Stomach (tissue), 9 donors: Measurements from ENCODE around the gene RAD9A. TPM values are rescaled to one million over a fixed set of nuclear protein-coding genes. Genes with fewer than 3 reads are reported as not detected.

Experiments
- DNase-seq, 2 donors: peaks; one replicate each; pipeline versions ENCODE4 v3.0.0 to v3.0.0-alpha.2; 2013 to 2019
- H3K27ac ChIP-seq, 5 donors: fragments of 200-600 bp in 4 of 5; sonication (generic) in 4 of 5; one replicate each; pipeline ENCODE4 v1.5.1; 2013 to 2019; ENCODE audit warnings: mild to moderate bottlenecking in 1 of 5, moderate library complexity in 1 of 5
- H3K27me3 ChIP-seq, 3 donors: fragments of 200-600 bp; sonication (generic); one replicate each; pipeline ENCODE4 v1.5.1; 2017 to 2019; ENCODE audit warnings: mixed run types in 1 of 3
- H3K36me3 ChIP-seq, 4 donors: fragments of 200-600 bp; sonication (generic); 1 replicate in 3 of 4; 2 replicates in 1 of 4; pipeline ENCODE4 v1.5.1; 2016 to 2019
- H3K4me1 ChIP-seq, 4 donors: fragments of 200-600 bp; sonication (generic); one replicate each; pipeline ENCODE4 v1.5.1; 2016 to 2019
- H3K4me3 ChIP-seq, 4 donors: fragments of 200-600 bp; sonication (generic) in 3 of 4; one replicate each; pipeline ENCODE4 v1.5.1; 2016 to 2019; ENCODE audit warnings: mild to moderate bottlenecking in 1 of 4
- H3K9me3 ChIP-seq, 4 donors: fragments of 200-600 bp; sonication (generic); one replicate each; pipeline ENCODE4 v1.5.1; 2016 to 2019
- EP300 ChIP-seq: sonication (generic); formaldehyde crosslinking; IDR thresholded peaks from one replicate; pipeline ENCODE4 v1.6.1; 2017; ENCODE audit warnings: antibody characterized with exemption
- POLR2A ChIP-seq, 4 donors: fragments of 450-650 bp; IDR thresholded peaks; one replicate each; pipeline ENCODE4 v1.6.1; 2016; ENCODE audit warnings: antibody characterized with exemption in 4 of 4, control low read depth in 2 of 4, mild to moderate bottlenecking in 1 of 4, moderate library complexity in 1 of 4
- POLR2AphosphoS5 ChIP-seq, 3 donors: sonication (generic); formaldehyde crosslinking; IDR thresholded peaks; one replicate each; pipeline ENCODE4 v1.6.1; 2016; ENCODE audit warnings: antibody characterized with exemption in 3 of 3
- WGBS, 5 donors: extraction: QIAGEN DNeasy Blood & Tissue Kit in 3 of 5; methylation state at CpG; one replicate each; pipeline versions ENCODE4 v1.1.5 to v1.1.7; 2013 to 2018; 5-methylcytosine and 5-hydroxymethylcytosine counted together
- intact Hi-C: fragments of 100-400 bp; cut with DNase I; formaldehyde crosslinking; loops from one replicate; pipeline ENCODE4 v1.15.1; 2023; ENCODE audit warnings: low total_unique reads
- polyA plus RNA-seq, 3 donors: library from polyadenylated mRNA; stranded (reverse); fragments of 200-250 nt; gene quantifications; one replicate each; pipeline ENCODE4 v1.2.3, GENCODE V29; 2013
- total RNA-seq, 5 donors: library from RNA; depleted of rRNA; stranded (reverse); fragments of >200 nt; gene quantifications; one replicate each; pipeline versions ENCODE4 v1.1.0 to v1.2.3, GENCODE V29; 2014 to 2016
- TF ChIP-seq, protein P1 (sequence below), 7 experiments: fragments of 450-650 bp in 4 of 7; fragments of 200-600 bp in 3 of 7; sonication (generic) in 3 of 7; IDR thresholded peaks; one replicate each; pipeline ENCODE4 v1.5.1; 2016 to 2019; ENCODE audit warnings: antibody characterized with exemption in 7 of 7, control low read depth in 2 of 7, mild to moderate bottlenecking in 1 of 7
- donor health status: healthy with polysubstance abuse.
- donor health status: Bipolar disorder and iron deficiency.
- donor health status: healthy.

Gene RAD9A
- total and polyA plus RNA-seq, 8 donors: 7.0 to 88.9 (median 28.7) TPM

DNA sequence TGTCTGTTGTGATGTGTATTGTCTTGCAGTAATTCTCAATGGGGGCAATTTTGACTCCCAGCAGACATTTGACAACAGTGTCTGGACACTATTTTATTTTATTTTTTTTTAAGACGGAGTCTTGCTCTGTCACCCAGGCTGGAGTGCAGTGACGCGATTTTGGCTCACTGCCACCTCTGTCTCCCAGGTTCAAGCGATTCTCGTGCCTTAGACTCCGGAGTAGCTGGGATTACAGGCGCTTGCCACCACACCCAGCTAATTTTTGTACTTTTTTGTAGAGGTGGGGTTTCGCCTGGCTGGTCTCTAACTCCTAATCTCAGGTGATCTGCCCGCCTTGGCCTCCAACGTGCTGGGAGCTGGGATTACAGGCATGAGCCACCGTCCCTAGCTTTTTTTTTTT is 37.9 kb downstream of the RAD9A start:
- peaks cover 36 to 53% (median 48%) of the 10 kb centered on the region in 4 donors for H3K36me3 ChIP-seq
- H3K27me3 ChIP-seq: no peaks in the 10 kb centered on the region
- no peak for DNase-seq
- no peaks in the 10 kb centered on the region for H3K9me3 ChIP-seq
- TF ChIP-seq EP300 (no peak), POLR2A (IDR thresholded peaks at IDR 0.05) (no peak), POLR2AphosphoS5 (IDR thresholded peaks at IDR 0.05) (no peak)
- TF ChIP-seq, protein P1, sequence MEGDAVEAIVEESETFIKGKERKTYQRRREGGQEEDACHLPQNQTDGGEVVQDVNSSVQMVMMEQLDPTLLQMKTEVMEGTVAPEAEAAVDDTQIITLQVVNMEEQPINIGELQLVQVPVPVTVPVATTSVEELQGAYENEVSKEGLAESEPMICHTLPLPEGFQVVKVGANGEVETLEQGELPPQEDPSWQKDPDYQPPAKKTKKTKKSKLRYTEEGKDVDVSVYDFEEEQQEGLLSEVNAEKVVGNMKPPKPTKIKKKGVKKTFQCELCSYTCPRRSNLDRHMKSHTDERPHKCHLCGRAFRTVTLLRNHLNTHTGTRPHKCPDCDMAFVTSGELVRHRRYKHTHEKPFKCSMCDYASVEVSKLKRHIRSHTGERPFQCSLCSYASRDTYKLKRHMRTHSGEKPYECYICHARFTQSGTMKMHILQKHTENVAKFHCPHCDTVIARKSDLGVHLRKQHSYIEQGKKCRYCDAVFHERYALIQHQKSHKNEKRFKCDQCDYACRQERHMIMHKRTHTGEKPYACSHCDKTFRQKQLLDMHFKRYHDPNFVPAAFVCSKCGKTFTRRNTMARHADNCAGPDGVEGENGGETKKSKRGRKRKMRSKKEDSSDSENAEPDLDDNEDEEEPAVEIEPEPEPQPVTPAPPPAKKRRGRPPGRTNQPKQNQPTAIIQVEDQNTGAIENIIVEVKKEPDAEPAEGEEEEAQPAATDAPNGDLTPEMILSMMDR (IDR thresholded peaks at IDR 0.05): no peak
- H3K4me1 ChIP-seq: peaks cover 20 to 40% (median 29%) of the 10 kb centered on the region in 4 donors
- H3K27ac ChIP-seq: peak overlapping the region in 3 of 5 donors; percentile 95 to 98 (median 96)
- WGBS, 5 donors: 48 to 72% (median 64%) methylated on average over 11 of the region's 11 CpGs
- peak overlapping the region in 3 of 4 donors; percentile 80 to 97 (median 86) for H3K4me3 ChIP-seq
- intact Hi-C loops: loop anchor here (10.0 kb wide), 1 partner anchor 75 kb away; the partner anchor contains the start of genes CDK2AP2 and PITPNM1

DNA sequence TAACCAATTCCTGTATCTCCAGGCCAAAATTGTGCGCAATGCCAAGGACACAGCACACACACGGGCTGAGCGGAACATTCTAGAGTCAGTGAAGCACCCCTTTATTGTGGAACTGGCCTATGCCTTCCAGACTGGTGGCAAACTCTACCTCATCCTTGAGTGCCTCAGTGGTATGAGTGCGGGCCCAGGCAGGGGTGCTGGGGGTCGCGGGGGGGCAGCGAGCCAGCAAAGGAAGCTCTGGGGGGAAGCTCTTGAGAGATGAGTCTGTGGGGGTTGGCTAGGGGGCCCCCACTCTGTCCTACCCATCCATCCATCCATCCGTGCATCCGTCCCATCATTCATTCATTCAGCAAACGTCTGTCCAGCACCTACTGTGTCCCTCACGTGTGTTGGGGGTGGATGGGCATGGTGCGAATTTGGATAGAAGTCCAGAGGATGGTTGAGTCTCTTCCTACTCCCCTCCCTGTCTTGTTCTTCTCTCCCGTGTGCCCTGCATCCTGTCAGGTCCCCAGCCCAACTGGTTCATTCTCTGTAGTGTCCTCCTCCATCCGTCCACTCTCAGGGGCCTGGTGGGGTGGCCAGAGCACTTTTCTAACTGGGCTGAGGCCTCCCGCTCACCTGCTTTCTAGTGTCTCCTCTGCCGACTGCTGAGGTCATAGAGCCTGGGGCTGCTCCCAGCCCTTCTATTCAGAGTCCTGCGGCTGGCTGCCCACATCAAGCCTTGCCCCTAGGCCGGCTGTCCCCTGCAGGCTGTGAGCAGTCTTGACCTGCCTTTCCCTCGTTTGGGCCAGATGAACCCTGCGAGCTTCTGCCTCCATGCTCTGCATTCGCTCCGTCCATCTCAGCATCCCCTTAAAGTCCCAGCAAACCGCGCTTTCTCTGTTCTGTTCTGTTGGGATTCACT is 39.8 kb downstream of the RAD9A start:
- no peaks in the 10 kb centered on the region for H3K27me3 ChIP-seq
- H3K36me3 ChIP-seq: peaks cover 45 to 72% (median 66%) of the 10 kb centered on the region in 4 donors
- H3K4me3 ChIP-seq: no peak overlapping the region

DNA sequence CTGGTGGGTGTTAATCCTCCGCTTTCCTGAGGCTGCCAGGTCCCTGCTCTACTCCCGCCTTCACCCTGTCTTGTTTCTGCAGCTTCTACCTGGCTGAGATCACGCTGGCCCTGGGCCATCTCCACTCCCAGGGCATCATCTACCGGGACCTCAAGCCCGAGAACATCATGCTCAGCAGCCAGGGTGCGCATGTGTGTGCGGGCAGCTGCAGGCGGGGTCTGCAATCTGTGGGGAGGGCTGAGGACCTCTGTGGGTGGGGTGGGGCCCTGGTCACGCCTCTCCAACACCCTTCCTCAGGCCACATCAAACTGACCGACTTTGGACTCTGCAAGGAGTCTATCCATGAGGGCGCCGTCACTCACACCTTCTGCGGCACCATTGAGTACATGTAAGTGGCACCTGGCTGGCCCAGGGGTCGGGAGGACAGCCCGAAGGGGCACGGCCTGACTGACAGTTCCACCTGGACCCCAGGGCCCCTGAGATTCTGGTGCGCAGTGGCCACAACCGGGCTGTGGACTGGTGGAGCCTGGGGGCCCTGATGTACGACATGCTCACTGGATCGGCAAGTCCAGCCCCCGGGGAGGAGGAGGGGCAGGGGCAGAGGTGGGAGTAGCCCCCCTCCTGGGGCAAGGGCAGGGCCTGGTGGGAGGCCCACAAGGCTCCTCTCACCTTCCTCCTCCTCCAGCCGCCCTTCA is 41.0 kb downstream of the RAD9A start:
- no peak overlapping the region for H3K27ac ChIP-seq
- intact Hi-C loops: loop anchor here (10.0 kb wide), 1 partner anchor 72 kb away; the partner anchor contains the start of genes CDK2AP2 and PITPNM1
- no peaks in the 10 kb centered on the region for H3K27me3 ChIP-seq
- no peaks in the 10 kb centered on the region for H3K9me3 ChIP-seq
- H3K36me3 ChIP-seq: peaks cover 45 to 83% (median 76%) of the 10 kb centered on the region in 4 donors
- WGBS, 5 donors: 84 to 90% (median 87%) methylated on average over 16 to 22 of the region's 22 CpGs
- TF ChIP-seq POLR2AphosphoS5 (IDR thresholded peaks at IDR 0.05): no peak
- no peak for TF ChIP-seq EP300
- TF ChIP-seq, protein P1 (IDR thresholded peaks at IDR 0.05): no peak
- no peak for DNase-seq
- H3K4me3 ChIP-seq: no peak overlapping the region
- H3K4me1 ChIP-seq: peaks cover 13 to 60% (median 42%) of the 10 kb centered on the region in 4 donors

More for the DNA sequence above, 39.8 kb downstream of the RAD9A start:
- Histone ChIP-seq H3K9me3 (no peaks in the 10 kb centered on the region), H3K4me1 (peaks cover 20 to 55% (median 42%) of the 10 kb centered on the region in 4 donors), H3K27ac (no peak overlapping the region)
- DNase-seq: no peak
- TF ChIP-seq POLR2AphosphoS5 (IDR thresholded peaks at IDR 0.05): no peak
- TF ChIP-seq, protein P1 (IDR thresholded peaks at IDR 0.05): no peak
- TF ChIP-seq EP300: no peak
- no peak for TF ChIP-seq POLR2A (IDR thresholded peaks at IDR 0.05)
- intact Hi-C loops: loop anchor here (10.0 kb wide), 1 partner anchor 73 kb away; the partner anchor contains the start of genes CDK2AP2 and PITPNM1
- WGBS, 5 donors: 90 to 94% (median 92%) methylated on average over 24 of the region's 24 CpGs
